NCI-H774 (cell line): ENCODE data around the gene TARDBP.
"Not testable (repeated sequence)": the region's sequence is repeated elsewhere in the genome, so short reads cannot be mapped to it uniquely, and the experiment has no call there.

Source experiments
- DNase-seq: peaks from one replicate; lab custom pipeline; 2025; lab: John Stamatoyannopoulos, UW

Gene TARDBP

DNA sequence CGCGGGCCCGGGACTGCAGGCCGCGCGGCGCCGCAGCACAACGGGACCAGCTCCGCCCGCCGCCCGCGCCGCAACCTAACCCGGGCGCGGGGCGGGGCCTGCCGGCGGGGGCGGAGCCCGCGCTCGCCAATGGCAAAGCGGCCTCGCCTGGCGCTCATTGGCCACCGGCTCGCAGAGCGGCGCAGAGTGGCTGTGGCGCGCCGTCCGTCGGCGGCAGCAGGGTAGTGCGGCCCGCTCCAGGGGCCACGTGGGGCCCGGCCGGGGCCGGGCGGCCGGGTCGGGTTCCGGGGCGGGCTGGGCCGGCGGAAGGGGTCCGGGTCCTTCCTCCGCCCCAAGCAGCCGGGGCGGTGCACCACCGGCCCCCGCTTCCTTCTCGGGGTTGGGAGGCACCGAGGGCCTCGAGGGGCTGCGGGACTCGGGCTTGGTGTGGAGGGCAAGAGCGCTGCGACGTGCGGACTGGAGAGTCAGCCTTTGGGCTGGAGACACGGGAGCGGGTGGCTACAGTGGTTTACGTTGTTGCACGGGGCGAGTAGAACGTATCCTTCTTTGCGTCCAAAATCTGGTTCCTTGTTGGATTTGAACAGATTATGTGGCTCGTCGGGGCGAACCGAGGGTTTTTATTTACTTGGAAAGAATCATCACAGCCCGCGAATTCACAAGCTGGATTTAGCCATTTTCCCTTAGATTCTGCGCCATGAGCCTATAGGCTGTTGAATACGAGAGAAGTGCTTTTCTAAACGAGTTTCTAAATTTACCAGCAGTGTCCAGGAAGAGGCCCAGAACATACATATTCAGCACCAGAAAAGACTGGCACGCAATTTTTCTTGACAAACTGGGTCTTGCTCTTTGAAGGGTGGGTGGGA, 47.7 kb downstream of the TARDBP start, which contains the start of gene SRM:
TSS of gene SRM (minus strand) at position 51 of the 863 bp plus-strand sequence. CDS start 75 bp downstream, outside the sequence.
- peak; percentile 78 for DNase-seq

DNA sequence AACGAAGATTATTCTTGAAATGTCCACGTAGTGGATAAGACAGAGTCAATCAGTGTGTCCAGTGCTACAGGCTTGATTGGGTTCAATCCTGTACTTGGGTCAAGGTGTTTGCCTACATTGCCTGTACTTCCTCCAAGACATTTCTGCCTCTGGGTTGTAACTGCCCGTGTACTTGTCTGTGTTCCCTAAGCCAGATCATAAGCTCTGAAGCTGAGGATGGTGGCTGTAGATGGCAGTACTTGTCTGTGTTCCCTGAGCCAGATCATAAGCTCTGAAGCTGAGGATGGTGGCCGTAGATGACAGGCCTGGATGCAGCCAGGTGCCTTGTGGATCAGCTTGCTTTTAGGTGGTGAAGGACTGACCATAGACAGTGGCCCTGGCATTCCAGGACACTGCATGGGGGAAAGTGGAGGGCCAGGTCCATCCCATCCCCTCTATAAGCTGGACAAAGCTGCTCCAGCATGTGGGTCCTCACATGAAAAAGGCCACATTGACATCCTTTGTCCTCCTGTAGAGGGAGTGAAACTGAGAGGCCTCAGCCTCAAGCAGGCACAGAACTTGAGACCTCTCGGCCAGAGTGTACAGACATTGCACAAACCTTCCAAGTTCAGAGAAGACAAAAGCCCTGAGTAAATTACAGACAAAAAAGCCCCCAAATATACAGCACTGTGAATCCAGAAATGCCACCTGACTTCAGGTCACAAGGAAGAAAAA, 49.4 kb downstream of the TARDBP start:
- no peak for DNase-seq

DNA sequence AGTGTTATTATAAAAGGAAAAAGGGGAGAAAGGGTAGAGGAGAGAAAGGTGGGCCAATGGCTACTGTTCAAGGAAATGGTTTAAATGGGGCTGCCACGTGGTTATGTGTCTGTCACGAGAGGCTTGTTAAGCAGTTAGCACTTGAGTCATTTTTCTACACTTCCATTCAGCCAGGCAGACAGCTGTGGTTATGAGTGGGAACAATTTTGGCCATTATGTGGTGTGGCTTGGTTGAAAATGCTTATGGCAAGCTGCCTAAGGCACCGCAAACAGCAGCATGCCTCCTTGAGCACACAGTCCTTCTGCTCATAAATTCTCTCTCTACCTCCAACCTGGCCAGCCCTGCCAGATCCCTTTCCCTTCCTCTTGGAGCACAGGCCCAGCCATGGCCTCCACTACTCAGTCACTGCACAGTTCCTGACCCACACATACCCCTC, 50.5 kb downstream of the TARDBP start:
- no peak for DNase-seq

DNA sequence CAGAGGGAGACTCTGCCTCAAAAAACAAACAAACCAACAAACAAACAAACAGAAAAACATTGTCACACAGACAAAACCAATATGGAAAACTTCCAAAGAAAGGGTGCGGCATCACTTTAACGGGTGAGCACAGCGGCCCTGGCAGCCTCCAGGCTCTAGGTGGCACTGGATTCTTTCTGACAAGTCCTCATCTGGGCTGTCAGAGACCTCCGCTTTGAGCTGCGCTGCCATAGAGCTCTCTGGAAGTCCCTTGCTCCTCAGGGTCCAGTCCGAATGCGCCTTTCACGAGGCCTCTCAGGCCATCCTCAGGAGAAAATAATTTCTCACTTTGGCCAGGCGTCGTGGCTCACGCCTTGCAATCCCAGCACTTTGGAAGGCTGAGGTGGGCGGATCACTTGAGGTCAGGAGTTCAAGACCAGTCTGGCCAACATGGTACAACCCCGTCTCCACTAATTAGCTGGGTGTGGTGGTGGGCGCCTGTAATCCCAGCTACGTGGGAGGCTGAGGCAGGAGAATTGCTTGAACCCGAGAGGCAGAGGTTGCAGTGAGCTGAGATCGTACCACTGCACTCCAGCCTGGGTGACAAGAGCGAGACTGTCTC, 51.6 kb downstream of the TARDBP start:
- DNase-seq = not testable (repeated sequence)

DNA sequence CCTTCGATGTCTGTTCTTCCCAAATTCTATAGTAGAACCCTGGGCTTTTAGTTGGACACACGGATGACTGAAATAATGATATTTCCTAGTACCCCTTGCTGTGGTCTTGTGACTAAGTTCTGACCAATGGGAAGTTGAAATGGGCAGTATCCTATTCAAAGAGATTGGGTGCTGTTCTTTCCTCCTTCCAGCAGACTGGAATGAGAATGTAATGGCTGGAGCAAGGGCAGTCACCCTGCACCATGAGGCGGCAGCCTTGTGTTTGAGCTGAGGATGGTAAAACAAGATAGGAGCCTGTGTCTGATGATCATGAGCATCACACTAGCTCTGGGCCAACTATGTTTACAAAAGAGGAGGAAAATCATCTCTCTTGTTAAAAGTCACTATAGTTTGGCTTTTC, 52.5 kb downstream of the TARDBP start:
- no peak for DNase-seq

DNA sequence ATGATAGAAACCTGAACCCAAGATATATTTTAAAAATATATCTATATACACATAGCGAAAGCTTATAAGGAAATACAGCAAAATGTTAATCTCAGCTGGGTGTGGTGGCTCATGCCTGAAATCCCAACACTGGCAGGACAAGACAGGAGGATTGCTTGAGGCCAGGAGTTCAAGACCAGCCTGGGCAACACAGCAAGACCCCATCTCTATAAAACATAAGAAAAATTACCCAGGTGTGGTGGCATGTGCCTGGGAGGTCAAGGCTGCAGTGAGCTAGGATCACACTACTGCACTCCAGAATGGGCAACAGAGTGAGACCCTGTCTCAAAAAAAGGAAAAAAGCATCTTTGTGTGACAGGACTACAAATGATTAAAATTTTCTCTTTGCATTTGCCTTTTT, 53.3 kb downstream of the TARDBP start:
- DNase-seq = no peak

DNA sequence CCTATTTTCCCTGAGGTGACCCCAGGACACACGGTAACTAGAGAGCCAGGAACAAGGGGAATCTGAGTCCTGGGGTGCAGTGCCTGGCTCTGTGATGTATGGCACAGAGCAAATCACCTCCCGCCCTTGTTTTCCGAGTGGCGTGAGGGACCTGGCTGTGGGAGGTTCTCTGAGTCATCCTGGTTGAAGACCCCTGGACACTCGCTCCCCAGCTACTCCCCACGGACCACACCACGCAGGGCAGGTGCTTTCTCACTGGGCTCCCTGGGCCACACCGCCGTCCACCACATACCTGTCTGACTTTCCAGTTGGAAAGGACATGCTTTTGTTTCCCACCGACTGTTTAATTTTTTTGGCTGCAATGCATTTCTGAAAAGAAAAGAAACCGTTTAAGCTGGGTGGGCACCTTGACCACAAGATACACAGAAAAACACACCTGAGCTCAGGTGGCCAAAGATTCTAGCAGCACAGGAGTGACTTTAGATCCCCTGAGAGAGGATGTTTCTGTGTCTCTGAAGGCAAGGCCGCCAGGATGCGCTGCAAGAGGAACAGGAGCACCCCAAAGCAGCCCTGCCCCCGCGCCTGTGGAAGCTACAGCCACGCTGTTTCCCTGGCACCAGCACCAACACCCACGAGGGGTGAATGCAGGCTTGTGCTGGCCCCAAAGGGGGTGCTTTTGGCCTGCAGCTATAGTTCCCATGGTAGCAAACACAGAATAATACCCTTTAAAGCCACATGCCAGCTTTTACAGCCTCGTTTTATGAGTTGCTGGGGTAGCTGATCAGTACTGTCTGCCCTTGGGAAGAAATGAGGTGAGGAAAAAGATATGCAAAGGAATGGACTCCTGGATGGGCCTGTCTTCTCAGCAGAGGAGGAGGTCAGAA, 55.5 kb downstream of the TARDBP start:
- no peak for DNase-seq

DNA sequence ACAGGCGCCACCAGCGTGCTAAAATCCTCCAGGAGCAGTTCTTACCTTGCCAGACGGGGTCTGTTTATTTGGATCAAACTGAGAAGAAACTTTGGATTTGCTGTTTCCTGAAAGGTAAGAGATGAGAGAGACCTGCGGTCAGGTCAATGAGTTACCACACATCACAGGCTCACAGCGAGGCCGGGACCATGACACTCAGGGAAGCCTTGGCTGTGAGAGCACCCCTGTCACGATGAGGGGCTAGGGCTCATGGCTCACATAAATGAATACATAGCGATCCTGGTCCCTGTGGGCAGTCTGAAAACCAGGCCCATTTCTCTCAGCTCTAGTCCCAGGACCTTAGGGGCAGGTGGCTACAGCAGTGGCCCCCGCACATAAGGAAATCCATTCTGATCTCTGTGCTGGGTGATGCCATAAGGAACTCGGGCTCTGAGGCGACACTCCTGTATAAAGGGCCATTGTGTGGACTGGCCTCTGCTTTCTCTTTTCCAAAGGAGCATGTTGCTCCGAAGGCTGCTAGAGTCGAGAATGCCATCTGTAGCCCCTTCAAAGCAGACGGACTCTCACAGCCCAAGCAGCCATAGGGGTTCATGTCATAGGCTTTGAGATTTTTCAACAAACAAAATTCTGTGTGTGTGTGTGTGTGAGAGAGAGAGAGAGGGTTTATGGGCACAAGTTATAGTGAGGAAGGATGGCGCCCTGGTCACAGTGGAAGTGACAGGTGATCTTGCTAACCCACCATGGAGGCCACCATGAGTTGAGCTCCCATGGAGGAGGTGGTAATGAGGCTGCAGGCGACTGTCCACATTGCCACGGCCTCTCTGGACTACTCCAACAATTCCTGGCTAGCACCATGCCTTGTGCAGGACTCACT, 56.4 kb downstream of the TARDBP start:
- no peak for DNase-seq

DNA sequence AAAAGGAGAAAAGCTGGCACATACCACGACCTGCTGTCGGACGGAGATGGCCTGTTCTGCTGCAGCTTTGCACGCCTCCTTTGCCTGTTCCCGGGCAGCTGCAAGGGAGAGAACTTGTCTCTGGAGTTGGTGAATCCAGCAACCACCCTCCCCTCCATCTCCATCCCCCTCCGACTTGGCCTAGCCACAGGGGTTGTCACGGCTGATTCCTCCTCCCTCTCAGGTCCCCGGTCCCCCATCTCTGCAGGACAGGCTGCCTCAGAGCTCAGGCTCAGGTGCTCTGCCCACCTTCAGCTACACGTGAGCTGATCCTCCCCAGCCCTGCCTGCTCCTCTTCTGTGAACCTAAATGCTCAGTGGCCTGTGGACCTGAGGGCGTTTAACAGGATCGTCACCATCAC, 58.4 kb downstream of the TARDBP start:
- no peak for DNase-seq

DNA sequence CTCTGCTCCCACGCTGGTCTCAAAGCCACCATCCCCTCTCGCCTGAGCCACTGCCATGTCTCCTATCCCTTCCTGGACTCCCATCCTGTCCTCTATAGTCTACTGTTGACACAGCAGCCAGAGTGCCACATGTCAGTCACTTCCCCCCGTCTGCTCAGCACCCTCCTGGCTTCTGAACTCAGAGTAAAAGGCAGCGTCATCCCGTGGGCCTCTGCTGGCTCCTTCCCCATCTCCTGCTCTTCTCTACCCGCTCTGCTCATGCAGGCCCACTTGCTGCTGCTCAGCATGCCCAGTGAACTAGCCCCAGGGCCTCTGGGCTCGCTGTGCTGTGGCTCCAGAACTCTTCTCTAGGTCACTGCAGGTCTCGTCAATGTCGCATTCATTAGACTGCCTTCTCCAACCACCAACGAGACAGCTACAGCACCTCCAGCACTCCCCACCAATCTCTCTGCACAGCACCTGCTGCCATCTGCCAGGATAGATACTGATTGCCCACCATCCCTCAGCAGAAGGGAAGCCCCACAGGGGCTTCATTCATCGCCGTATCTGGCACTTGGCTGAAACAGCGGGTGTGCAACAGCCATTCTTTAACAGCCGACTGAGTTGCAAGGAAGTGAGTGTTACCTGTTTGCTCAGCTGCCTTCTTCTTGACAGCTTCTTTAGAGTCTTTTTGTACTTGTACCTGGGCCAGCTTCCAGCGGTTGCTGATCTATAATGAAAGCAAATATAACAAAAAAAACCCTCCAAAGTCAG, 59.2 kb downstream of the TARDBP start:
- peak; percentile 18 for DNase-seq

DNA sequence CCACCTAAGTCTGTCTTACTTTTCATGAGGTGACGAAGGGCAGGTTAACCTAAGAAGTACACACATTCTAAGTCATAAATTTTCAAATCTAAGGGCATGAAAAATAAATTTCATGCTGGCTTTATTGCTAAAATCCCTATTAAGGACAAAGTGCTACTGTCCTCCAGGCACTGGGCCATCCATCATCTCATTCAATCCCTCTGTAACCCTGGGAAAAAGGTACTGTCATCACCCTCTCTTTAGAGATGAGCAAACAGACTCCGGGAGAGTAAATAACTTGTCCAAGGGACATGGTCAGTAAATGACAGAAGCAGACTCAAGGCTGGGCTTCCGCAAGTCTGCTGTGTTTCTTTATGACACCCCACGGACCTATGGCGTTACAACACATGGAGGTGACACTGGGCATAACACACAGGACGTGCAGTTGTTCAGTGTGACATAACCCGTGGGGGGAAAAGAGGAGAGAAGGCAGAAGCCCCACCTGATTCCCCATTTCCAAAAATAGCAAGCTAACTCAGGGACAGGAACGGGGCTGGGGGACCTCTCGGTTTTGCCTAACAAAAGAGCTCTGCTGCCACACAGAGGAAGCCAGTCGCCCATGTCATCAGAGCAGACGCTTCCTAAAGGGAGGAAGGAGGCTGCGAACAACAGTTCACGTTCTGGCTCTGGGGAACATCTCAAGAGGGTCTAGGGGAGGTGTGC, 59.9 kb downstream of the TARDBP start:
- peak; percentile 18 for DNase-seq

DNA sequence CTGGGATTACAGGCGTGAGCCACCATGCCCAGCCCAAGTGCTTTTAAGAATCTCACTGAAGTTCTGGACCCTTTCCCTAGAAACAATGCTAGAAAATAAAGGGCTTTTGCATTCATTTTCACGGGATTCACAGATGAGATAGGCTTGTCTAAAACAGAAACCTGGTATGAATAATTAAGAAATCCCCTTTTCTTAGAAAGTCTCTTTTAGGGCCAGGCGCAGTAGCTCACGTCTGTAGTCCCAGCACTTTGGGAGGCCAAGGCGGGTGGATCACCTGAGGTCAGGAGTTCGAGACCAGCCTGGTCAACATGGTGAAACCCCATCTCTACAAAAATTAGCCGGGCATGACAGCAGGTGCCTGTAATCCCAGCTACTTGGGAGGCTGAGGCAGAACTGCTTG, 60.9 kb downstream of the TARDBP start:
- not testable (repeated sequence) for DNase-seq
